GM12878 (cell line): ENCODE measurements around the gene NOL4L. TPM values are rescaled to one million over a fixed set of nuclear protein-coding genes. Genes with fewer than 3 reads are reported as not detected.

Experiments
- ATAC-seq: fragments of 200-7000 bp; cut with Tn5 transposase; 3 replicates; pipeline ENCODE4 v1.9.1; 2020; ENCODE audit warnings: mild to moderate bottlenecking, moderate library complexity
- BruUV-seq: library from RNA; stranded (reverse); fragments of 400-500 nt; replicated peaks from 2 replicates; lab custom pipeline; 2021; lab: Mats Ljungman, UMichigan
- CTCF ChIA-PET: fragments of 300-600 bp; sonication (Branson Sonifier 250); formaldehyde crosslinking; extraction: SDS; loops from one replicate; lab custom pipeline; 2021; ENCODE audit warnings: inconsistent platforms; lab: Yijun Ruan, JAX
- POLR2A ChIA-PET: fragments of 350-600 bp; formaldehyde crosslinking; extraction: SDS; loops from one replicate; lab custom pipeline; 2021; ENCODE audit warnings: inconsistent platforms; lab: Charles Lee
- RAD21 ChIA-PET: fragments of 300-600 bp; sonication (Branson Sonifier 250); formaldehyde crosslinking; loops from one replicate; lab custom pipeline; 2023; ENCODE audit warnings: antibody characterized with exemption; ENCODE audit not compliant: unreplicated experiment; lab: Charles Lee
- SMC1A ChIA-PET: fragments of 300-600 bp; sonication (Branson Sonifier 250); formaldehyde crosslinking; loops from one replicate; lab custom pipeline; 2023; ENCODE audit not compliant: unreplicated experiment, uncharacterized antibody; lab: Charles Lee
- DNase-seq: peaks from one replicate; pipeline ENCODE4 v3.0.0-alpha.2; 2011; ENCODE audit warnings: low read depth, low spot score
- FAIRE-seq: peaks from 3 replicates; lab custom pipeline; 2011; peaks lifted over from hg19 to GRCh38; lab: Jason Lieb, UNC
- H2AFZ ChIP-seq: 2 replicates; pipeline ENCODE4 v1.6.0; 2011; ENCODE audit warnings: low read depth, low read length, control low read depth; ENCODE audit not compliant: control insufficient read depth
- H3K27ac ChIP-seq: 2 replicates; pipeline ENCODE4 v1.5.1; 2011; ENCODE audit warnings: control low read depth; ENCODE audit not compliant: control insufficient read depth, insufficient read depth
- H3K27me3 ChIP-seq, 2 experiments: replicated peaks in 1 of 2; 2 replicates each; pipeline versions ENCODE4 v1.6.0 to v1.6.1; 2011; ENCODE audit warnings: low read length in 1 of 2; ENCODE audit not compliant: control insufficient read depth in 2 of 2, insufficient read depth in 2 of 2
- H3K36me3 ChIP-seq, 2 experiments: 2 replicates each; pipeline ENCODE4 v1.5.1; 2011; ENCODE audit warnings: low read length in 1 of 2; ENCODE audit not compliant: control insufficient read depth in 2 of 2, insufficient read depth in 2 of 2
- H3K4me1 ChIP-seq: 2 replicates; pipeline ENCODE4 v1.6.1; 2011; ENCODE audit warnings: mild to moderate bottlenecking, low read length, moderate library complexity, mixed read lengths; ENCODE audit not compliant: control insufficient read depth, insufficient read depth
- H3K4me2 ChIP-seq: 2 replicates; pipeline ENCODE4 v1.6.0; 2011; ENCODE audit warnings: control low read depth; ENCODE audit not compliant: control insufficient read depth, insufficient read depth
- H3K4me3 ChIP-seq: fragments of 200-600 bp; sonication (generic); 2 replicates; pipeline ENCODE4 v1.5.1; 2016
- H3K79me2 ChIP-seq: 2 replicates; pipeline ENCODE4 v1.6.0; 2011; ENCODE audit warnings: low read length; ENCODE audit not compliant: control insufficient read depth, insufficient read depth
- H3K9ac ChIP-seq: 2 replicates; pipeline ENCODE4 v1.8.0; 2011; ENCODE audit warnings: low read length, control low read depth, mixed read lengths; ENCODE audit not compliant: control insufficient read depth, insufficient read depth
- H3K9me3 ChIP-seq: replicated peaks from 3 replicates; pipeline ENCODE4 v1.5.1; 2011; ENCODE audit warnings: mild to moderate bottlenecking, low read length; ENCODE audit not compliant: control insufficient read depth, insufficient read depth
- H4K20me1 ChIP-seq: 2 replicates; pipeline ENCODE4 v1.6.0; 2011; ENCODE audit not compliant: control insufficient read depth, insufficient read depth
- EP300 ChIP-seq, 2 experiments: fragments of 150-350 bp in 1 of 2; IDR thresholded peaks; 2 replicates each; pipeline ENCODE4 v1.6.1; 2011 to 2012; ENCODE audit warnings: low read depth in 2 of 2, low read length in 2 of 2, borderline replicate concordance in 1 of 2, improper control_type of control experiment in 1 of 2, inconsistent platforms in 1 of 2; ENCODE audit not compliant: control insufficient read depth in 1 of 2
- HDAC2 ChIP-seq: fragments of 200-600 bp; sonication (generic); IDR thresholded peaks from 2 replicates; pipeline ENCODE4 v1.6.1; 2017
- HDGF ChIP-seq: fragments of 450-650 bp; IDR thresholded peaks from 2 replicates; pipeline ENCODE4 v1.6.1; 2016; ENCODE audit warnings: antibody characterized with exemption
- JUND ChIP-seq: IDR thresholded peaks from 2 replicates; pipeline ENCODE4 v1.6.1; 2012; ENCODE audit warnings: low read depth, mild to moderate bottlenecking, low read length, improper control_type of control experiment, moderate library complexity
- KDM1A ChIP-seq: fragments of 200-600 bp; sonication (generic); IDR thresholded peaks from 2 replicates; pipeline ENCODE4 v1.6.1; 2016; ENCODE audit warnings: borderline replicate concordance
- MEF2A ChIP-seq: IDR thresholded peaks from 2 replicates; pipeline ENCODE4 v1.6.1; 2011; ENCODE audit warnings: low read depth, mild to moderate bottlenecking, low read length, moderate library complexity; ENCODE audit not compliant: insufficient read depth
- NR2C1 ChIP-seq: fragments of 450-650 bp; IDR thresholded peaks from 2 replicates; pipeline ENCODE4 v1.6.1; 2017; ENCODE audit warnings: antibody characterized with exemption, mild to moderate bottlenecking, moderate library complexity
- RELA ChIP-seq: fragments of 450-650 bp; IDR thresholded peaks from 2 replicates; pipeline ENCODE4 v1.8.0; 2014; ENCODE audit warnings: borderline replicate concordance; ENCODE audit not compliant: partially characterized antibody
- SUPT20H ChIP-seq: IDR thresholded peaks from 2 replicates; pipeline ENCODE4 v1.6.1; 2011; ENCODE audit warnings: low read depth, mild to moderate bottlenecking, low read length, moderate library complexity, borderline replicate concordance; ENCODE audit not compliant: control insufficient read depth
- TBL1XR1 ChIP-seq: IDR thresholded peaks from 2 replicates; pipeline ENCODE4 v1.6.1; 2012; ENCODE audit warnings: low read depth, low read length, improper control_type of control experiment
- YY1 ChIP-seq: IDR thresholded peaks from 2 replicates; pipeline ENCODE4 v1.6.1; 2011; ENCODE audit warnings: low read depth, mild to moderate bottlenecking, low read length
- ZNF217 ChIP-seq: fragments of 450-650 bp; IDR thresholded peaks from 2 replicates; pipeline ENCODE4 v1.6.1; 2017; ENCODE audit warnings: antibody characterized with exemption, mild to moderate bottlenecking
- ZZZ3 ChIP-seq: IDR thresholded peaks from 2 replicates; pipeline ENCODE4 v1.6.1; 2011; ENCODE audit warnings: low read depth; ENCODE audit not compliant: control insufficient read depth, insufficient read length
- WGBS: methylation state at CpG from one replicate; pipeline ENCODE4 v1.1.6; 2016; ENCODE audit warnings: low lambda C conversion rate; ENCODE audit not compliant: insufficient replicate concordance, insufficient coverage; ENCODE audit errors: missing lambda C conversion rate; 5-methylcytosine and 5-hydroxymethylcytosine counted together
- in situ Hi-C: fragments of 300-500 bp; cut with MboI; formaldehyde crosslinking; loops from 9 replicates; pipeline ENCODE4 v1.14.3; 2018; ENCODE audit warnings: mixed read lengths
- intact Hi-C: fragments of 100-400 bp; cut with micrococcal nuclease; formaldehyde crosslinking; loops from one replicate; pipeline ENCODE4 v1.14.2; 2022; ENCODE audit not compliant: unreplicated experiment
- polyA plus RNA-seq, 11 experiments: library from polyadenylated mRNA; depleted of rRNA in 4 of 11; unstranded in 6 of 11; stranded (reverse) in 5 of 11; fragments of >200 nt; fragmentation: Nextera tagmentation in 4 of 11; fragmentation: Illumina TruSeq in 1 of 11; extraction: Ambion mirVana in 4 of 11; extraction: Trizol in 1 of 11; gene quantifications; 1 replicate in 1 of 11; 2 replicates in 10 of 11; pipeline versions ENCODE4 v1.2.1 to v1.2.3, GENCODE V29; 2011 to 2016; ENCODE audit warnings: inconsistent platforms in 2 of 11, missing spikeins in 2 of 11, low read depth in 1 of 11
- total RNA-seq, 4 experiments: library from RNA; depleted of rRNA in 3 of 4; stranded (reverse); fragments of >200 nt in 3 of 4; fragmentation: Illumina TruSeq in 1 of 4; extraction: Trizol in 1 of 4; gene quantifications; 2 replicates each; pipeline versions ENCODE4 v1.2.1 to v1.2.3, GENCODE V29; 2013 to 2021
- TF ChIP-seq, protein P1 (sequence below): fragments of 450-650 bp; IDR thresholded peaks from 2 replicates; pipeline ENCODE4 v1.6.1; 2017; ENCODE audit warnings: low read depth, mild to moderate bottlenecking, moderate library complexity
- TF ChIP-seq, protein P2 (sequence below): fragments of 450-650 bp; conservative IDR thresholded peaks from 2 replicates; pipeline ENCODE4 v1.6.1; 2017; ENCODE audit warnings: mild to moderate bottlenecking, moderate library complexity
- TF ChIP-seq, protein P3 (sequence below): fragments of 450-650 bp; IDR thresholded peaks from 2 replicates; pipeline ENCODE4 v1.6.1; 2017; ENCODE audit warnings: mild to moderate bottlenecking

The NOL4L gene
- total and polyA plus RNA-seq, 10 of the 15 experiments (the other 5 are each of a cell fraction or from before 2014, with no cell fraction given), result 2.3 to 24.0 (median 8.0) TPM

DNA sequence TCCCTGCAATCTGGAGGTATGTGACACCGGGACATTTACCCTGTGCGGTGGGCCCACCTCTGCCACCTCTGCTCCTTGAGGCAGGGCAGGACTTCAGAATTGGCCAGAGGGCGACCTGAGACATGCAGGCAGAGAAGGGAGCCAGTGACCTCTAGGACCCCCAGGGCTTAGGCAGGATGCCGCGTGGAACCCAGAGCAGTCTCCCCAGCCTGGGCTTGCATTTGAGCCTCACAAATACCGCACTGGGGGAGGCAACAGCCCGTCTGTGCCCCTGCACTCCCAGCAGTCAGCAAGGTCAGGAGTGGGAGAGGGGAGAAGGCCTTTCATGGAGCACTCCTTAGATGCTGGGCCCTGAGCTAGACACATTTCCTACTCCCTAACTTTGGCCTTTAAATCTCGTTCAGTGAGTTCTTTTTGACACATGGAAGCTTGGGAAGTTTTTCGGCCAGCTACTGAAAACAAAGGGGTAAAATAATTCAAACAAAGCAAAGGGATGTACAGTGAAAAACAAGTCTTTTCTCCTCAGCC is 46.9 kb upstream of the NOL4L start:
- H3K4me3 ChIP-seq, result no peak overlapping the region
- RAD21 ChIA-PET, result no interaction called here
- POLR2A ChIA-PET, result no interaction called here
- no peak overlapping the region for H2AFZ ChIP-seq
- H3K27ac ChIP-seq, result no peak overlapping the region
- no peak overlapping the region for H3K9ac ChIP-seq
- H3K27me3 ChIP-seq, result no peaks in the 10 kb centered on the region; a peak in 2 of 4 replicates
- no peak for ATAC-seq
- in situ Hi-C loops (no loop called here), intact Hi-C loops (no loop called here)
- no peak for DNase-seq
- CTCF ChIA-PET, result no interaction called here
- no peaks in the 10 kb centered on the region for H3K79me2 ChIP-seq
- BruUV-seq, result no TSS peak
- SMC1A ChIA-PET, result interaction anchor here (2.3 kb wide), 1 partner anchor 20 kb away, joined by 10 read pairs; no protein-coding TSS in a partner anchor
- no peak for FAIRE-seq
- TF ChIP-seq RELA (no peak), NR2C1 (no peak), TBL1XR1 (no peak), MEF2A (no peak), ZZZ3 (no peak), ZNF217 (no peak), JUND (no peak), EP300 (IDR thresholded peaks at IDR 0.05; ENCODE audit: borderline replicate concordance in 1 of 2, control insufficient read depth in 1 of 2, low read depth in 2 of 2, low read length in 2 of 2) (no peak), HDGF (no peak), HDAC2 (no peak), YY1 (no peak), SUPT20H (no peak), KDM1A (no peak)
- TF ChIP-seq, protein P1, sequence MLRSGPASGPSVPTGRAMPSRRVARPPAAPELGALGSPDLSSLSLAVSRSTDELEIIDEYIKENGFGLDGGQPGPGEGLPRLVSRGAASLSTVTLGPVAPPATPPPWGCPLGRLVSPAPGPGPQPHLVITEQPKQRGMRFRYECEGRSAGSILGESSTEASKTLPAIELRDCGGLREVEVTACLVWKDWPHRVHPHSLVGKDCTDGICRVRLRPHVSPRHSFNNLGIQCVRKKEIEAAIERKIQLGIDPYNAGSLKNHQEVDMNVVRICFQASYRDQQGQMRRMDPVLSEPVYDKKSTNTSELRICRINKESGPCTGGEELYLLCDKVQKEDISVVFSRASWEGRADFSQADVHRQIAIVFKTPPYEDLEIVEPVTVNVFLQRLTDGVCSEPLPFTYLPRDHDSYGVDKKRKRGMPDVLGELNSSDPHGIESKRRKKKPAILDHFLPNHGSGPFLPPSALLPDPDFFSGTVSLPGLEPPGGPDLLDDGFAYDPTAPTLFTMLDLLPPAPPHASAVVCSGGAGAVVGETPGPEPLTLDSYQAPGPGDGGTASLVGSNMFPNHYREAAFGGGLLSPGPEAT, result no peak
- TF ChIP-seq, protein P2, sequence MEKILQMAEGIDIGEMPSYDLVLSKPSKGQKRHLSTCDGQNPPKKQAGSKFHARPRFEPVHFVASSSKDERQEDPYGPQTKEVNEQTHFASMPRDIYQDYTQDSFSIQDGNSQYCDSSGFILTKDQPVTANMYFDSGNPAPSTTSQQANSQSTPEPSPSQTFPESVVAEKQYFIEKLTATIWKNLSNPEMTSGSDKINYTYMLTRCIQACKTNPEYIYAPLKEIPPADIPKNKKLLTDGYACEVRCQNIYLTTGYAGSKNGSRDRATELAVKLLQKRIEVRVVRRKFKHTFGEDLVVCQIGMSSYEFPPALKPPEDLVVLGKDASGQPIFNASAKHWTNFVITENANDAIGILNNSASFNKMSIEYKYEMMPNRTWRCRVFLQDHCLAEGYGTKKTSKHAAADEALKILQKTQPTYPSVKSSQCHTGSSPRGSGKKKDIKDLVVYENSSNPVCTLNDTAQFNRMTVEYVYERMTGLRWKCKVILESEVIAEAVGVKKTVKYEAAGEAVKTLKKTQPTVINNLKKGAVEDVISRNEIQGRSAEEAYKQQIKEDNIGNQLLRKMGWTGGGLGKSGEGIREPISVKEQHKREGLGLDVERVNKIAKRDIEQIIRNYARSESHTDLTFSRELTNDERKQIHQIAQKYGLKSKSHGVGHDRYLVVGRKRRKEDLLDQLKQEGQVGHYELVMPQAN, result no peak
- TF ChIP-seq, protein P3, sequence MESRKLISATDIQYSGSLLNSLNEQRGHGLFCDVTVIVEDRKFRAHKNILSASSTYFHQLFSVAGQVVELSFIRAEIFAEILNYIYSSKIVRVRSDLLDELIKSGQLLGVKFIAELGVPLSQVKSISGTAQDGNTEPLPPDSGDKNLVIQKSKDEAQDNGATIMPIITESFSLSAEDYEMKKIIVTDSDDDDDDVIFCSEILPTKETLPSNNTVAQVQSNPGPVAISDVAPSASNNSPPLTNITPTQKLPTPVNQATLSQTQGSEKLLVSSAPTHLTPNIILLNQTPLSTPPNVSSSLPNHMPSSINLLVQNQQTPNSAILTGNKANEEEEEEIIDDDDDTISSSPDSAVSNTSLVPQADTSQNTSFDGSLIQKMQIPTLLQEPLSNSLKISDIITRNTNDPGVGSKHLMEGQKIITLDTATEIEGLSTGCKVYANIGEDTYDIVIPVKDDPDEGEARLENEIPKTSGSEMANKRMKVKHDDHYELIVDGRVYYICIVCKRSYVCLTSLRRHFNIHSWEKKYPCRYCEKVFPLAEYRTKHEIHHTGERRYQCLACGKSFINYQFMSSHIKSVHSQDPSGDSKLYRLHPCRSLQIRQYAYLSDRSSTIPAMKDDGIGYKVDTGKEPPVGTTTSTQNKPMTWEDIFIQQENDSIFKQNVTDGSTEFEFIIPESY, result no peak
- H3K4me2 ChIP-seq, result no peak overlapping the region
- no peaks in the 10 kb centered on the region for H4K20me1 ChIP-seq
- no peaks in the 10 kb centered on the region for H3K36me3 ChIP-seq
- H3K4me1 ChIP-seq, result peaks cover 12% of the 10 kb centered on the region
- 56% methylated on average over 9 of the region's 9 CpGs for WGBS
- no peaks in the 10 kb centered on the region for H3K9me3 ChIP-seq
